Osteoblast (primary cell): ENCODE results near the gene PCCA. TPM values are rescaled to one million over a fixed set of nuclear protein-coding genes. Genes with fewer than 3 reads are reported as not detected.
"Not testable (repeated sequence)": the region's sequence is repeated elsewhere in the genome, so short reads cannot be mapped to it uniquely, and the experiment has no call there.

Experiments
- DNase-seq: peaks from one replicate; pipeline ENCODE4 v3.0.0; 2011; ENCODE audit warnings: low spot score, mixed read lengths; ENCODE audit not compliant: insufficient read length; ENCODE audit errors: missing footprints
- H2AFZ ChIP-seq: 2 replicates; pipeline ENCODE4 v1.6.0; 2011; ENCODE audit warnings: mild to moderate bottlenecking, low read length
- H3K27ac ChIP-seq: 2 replicates; pipeline ENCODE4 v1.5.1; 2011; ENCODE audit warnings: mild to moderate bottlenecking, low read depth, low read length, moderate library complexity
- H3K27me3 ChIP-seq: 2 replicates; pipeline ENCODE4 v1.6.0; 2012; ENCODE audit warnings: mild to moderate bottlenecking, control low read depth, inconsistent platforms, low read length, moderate library complexity; ENCODE audit not compliant: insufficient read depth
- H3K36me3 ChIP-seq: 2 replicates; pipeline ENCODE4 v1.5.1; 2011; ENCODE audit warnings: mild to moderate bottlenecking, low read length, control low read depth, moderate library complexity; ENCODE audit not compliant: insufficient read depth
- H3K4me1 ChIP-seq: 2 replicates; pipeline ENCODE4 v1.5.1; 2011; ENCODE audit warnings: mild to moderate bottlenecking, low read length, control low read depth, moderate library complexity; ENCODE audit not compliant: insufficient read depth
- H3K4me2 ChIP-seq: 2 replicates; pipeline ENCODE4 v1.6.0; 2011; ENCODE audit warnings: mild to moderate bottlenecking, low read length; ENCODE audit not compliant: insufficient read depth
- H3K4me3 ChIP-seq: fragments of 200-600 bp; sonication (generic); 3 replicates; pipeline ENCODE4 v1.5.1; 2012; ENCODE audit warnings: mild to moderate bottlenecking, low read length, inconsistent platforms; ENCODE audit not compliant: insufficient read depth
- H3K79me2 ChIP-seq: 2 replicates; pipeline ENCODE4 v1.6.0; 2012; ENCODE audit warnings: mild to moderate bottlenecking, low read length, control low read depth, inconsistent platforms; ENCODE audit not compliant: insufficient read depth
- H3K9me3 ChIP-seq: 2 replicates; pipeline ENCODE4 v1.5.1; 2011; ENCODE audit warnings: low read depth, low read length, control low read depth
- H4K20me1 ChIP-seq: 2 replicates; pipeline ENCODE4 v1.6.0; 2012; ENCODE audit warnings: mild to moderate bottlenecking, low read length, control low read depth; ENCODE audit not compliant: insufficient read depth
- total RNA-seq: library from RNA; depleted of rRNA; stranded (reverse); fragments of >200 nt; gene quantifications from 2 replicates; pipeline ENCODE4 v1.2.3, GENCODE V29; 2012
- TF ChIP-seq, protein P1 (sequence below): IDR thresholded peaks from 2 replicates; pipeline ENCODE4 v1.5.1; 2011; ENCODE audit warnings: mild to moderate bottlenecking, low read depth, low read length, moderate library complexity; ENCODE audit errors: extremely low read depth

Gene PCCA
- total RNA-seq, 1 donor = 40.5 TPM

DNA sequence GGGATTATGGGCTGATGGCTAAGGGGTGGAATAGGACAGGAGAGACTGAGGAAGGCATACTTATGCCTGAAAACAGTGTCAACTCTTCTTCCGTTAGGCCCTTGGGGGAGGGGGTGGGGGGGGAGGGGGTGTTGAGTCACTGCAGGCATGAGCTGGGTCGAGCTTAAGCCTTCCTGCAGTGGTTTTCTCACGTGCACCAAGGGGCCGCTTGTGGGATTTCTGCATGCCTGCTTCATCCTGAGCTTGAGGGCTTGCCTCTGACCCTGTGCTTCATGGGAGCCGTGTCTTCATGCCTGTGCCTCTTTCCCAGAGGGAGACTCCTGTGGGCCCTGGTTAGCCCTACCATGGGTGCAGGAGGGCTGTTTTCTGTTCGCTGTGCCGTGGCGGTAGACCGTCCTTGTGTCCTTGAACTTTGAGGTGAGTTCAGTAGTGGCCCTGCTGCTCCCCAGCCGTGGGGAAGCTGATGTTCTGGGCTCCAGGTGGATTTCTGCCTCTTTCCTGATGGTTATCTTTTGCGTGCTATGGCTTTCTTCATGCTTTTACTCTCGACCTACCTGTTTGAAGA lies 186.1 kb downstream of the PCCA start:
- H3K36me3 ChIP-seq = no peaks in the 10 kb centered on the region
- H3K27me3 ChIP-seq = no peaks in the 10 kb centered on the region
- no peaks in the 10 kb centered on the region for H3K9me3 ChIP-seq
- H3K79me2 ChIP-seq = no peaks in the 10 kb centered on the region
- no peak overlapping the region for H3K27ac ChIP-seq
- no peak overlapping the region for H2AFZ ChIP-seq
- no peak overlapping the region for H3K4me3 ChIP-seq
- no peaks in the 10 kb centered on the region for H4K20me1 ChIP-seq
- H3K4me2 ChIP-seq = no peak overlapping the region
- TF ChIP-seq, protein P1, sequence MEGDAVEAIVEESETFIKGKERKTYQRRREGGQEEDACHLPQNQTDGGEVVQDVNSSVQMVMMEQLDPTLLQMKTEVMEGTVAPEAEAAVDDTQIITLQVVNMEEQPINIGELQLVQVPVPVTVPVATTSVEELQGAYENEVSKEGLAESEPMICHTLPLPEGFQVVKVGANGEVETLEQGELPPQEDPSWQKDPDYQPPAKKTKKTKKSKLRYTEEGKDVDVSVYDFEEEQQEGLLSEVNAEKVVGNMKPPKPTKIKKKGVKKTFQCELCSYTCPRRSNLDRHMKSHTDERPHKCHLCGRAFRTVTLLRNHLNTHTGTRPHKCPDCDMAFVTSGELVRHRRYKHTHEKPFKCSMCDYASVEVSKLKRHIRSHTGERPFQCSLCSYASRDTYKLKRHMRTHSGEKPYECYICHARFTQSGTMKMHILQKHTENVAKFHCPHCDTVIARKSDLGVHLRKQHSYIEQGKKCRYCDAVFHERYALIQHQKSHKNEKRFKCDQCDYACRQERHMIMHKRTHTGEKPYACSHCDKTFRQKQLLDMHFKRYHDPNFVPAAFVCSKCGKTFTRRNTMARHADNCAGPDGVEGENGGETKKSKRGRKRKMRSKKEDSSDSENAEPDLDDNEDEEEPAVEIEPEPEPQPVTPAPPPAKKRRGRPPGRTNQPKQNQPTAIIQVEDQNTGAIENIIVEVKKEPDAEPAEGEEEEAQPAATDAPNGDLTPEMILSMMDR = no peak
- peaks cover 2% of the 10 kb centered on the region for H3K4me1 ChIP-seq
- peak; percentile 36 for DNase-seq

DNA sequence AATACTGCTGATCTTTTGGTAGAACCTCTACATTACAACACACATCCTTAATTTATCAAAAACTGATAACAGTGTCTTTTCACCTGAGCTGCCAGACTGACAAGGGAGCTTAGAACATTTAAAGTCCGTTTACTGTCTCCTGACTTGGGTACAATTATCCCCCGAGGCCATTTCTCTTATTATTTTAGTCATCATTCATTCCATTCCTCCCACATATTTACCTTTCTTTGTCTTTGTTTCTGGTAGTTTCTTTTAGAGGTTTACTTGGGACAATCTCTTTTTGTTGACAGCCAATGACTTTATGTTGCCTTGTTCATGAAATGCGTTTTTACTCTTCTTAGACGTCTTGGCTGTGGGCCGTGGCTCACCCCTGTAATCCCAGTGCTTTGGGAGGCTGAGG lies 186.9 kb downstream of the PCCA start:
- no peaks in the 10 kb centered on the region for H3K9me3 ChIP-seq
- H3K4me1 ChIP-seq = no peaks in the 10 kb centered on the region
- H2AFZ ChIP-seq = no peak overlapping the region
- TF ChIP-seq, protein P1 = no peak
- no peaks in the 10 kb centered on the region for H3K36me3 ChIP-seq
- no peak overlapping the region for H3K4me3 ChIP-seq
- no peak for DNase-seq
- no peaks in the 10 kb centered on the region for H3K79me2 ChIP-seq
- no peak overlapping the region for H3K4me2 ChIP-seq
- no peaks in the 10 kb centered on the region for H4K20me1 ChIP-seq
- no peaks in the 10 kb centered on the region for H3K27me3 ChIP-seq
- H3K27ac ChIP-seq = no peak overlapping the region

DNA sequence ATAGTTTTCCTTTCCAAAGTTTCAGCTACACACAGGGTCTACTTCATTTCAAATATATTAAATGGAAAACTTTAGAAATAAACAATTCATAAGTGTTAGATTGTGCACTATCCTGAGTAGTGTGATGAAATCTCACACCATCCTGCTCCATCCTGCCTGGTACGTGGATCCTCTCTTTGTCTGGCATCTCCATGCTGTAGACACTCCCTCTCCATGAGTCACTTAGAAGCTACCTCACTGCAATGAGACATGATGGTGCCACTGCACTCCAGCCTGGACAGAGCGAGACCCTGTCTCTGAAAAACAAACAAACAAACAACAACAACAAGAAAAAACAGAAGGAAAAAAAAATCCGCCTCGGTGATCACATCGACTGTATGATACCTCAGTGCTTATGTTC lies 191.8 kb downstream of the PCCA start:
- no peak for DNase-seq
- Histone ChIP-seq H3K4me1 (no peaks in the 10 kb centered on the region), H3K4me3 (no peak overlapping the region), H3K36me3 (no peaks in the 10 kb centered on the region), H4K20me1 (no peaks in the 10 kb centered on the region), H3K79me2 (no peaks in the 10 kb centered on the region), H2AFZ (no peak overlapping the region), H3K27me3 (no peaks in the 10 kb centered on the region), H3K27ac (no peak overlapping the region), H3K9me3 (no peaks in the 10 kb centered on the region), H3K4me2 (no peak overlapping the region)
- TF ChIP-seq, protein P1 = no peak

DNA sequence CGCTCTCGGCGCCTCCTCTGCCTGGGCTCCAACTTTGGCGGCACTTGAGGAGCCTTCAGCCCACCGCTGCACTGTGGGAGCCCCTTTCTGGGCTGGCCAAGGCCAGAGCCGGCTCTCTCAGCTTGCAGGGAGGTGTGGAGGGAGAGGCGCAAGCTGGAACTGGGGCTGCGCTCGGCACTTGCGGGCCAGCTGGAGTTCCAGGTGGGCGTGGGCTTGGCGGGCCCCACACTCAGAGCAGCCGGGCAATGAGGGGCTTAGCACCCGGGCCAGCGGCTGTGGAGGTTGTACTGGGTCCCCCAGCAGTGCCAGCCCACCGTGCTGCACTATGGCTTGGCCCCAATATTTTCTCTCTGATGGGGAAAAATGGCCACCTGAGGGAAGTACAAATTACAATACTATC lies 193.4 kb downstream of the PCCA start:
- not testable (repeated sequence) for H3K4me1 ChIP-seq, H3K27ac ChIP-seq, H3K79me2 ChIP-seq, H3K4me2 ChIP-seq, H3K9me3 ChIP-seq, H4K20me1 ChIP-seq, H3K27me3 ChIP-seq, H3K36me3 ChIP-seq, H2AFZ ChIP-seq, H3K4me3 ChIP-seq, DNase-seq
